HG03139 (cell line): ENCODE results near the gene ZC3HAV1.
"Not testable (repeated sequence)": the region's sequence is repeated elsewhere in the genome, so short reads cannot be mapped to it uniquely, and the experiment has no call there.

Source experiments
- ATAC-seq: cut with Tn5 transposase; IDR thresholded peaks from one replicate; pipeline ENCODE4 v1.9.1; 2021; ENCODE audit not compliant: unreplicated experiment

Gene ZC3HAV1

GRCh38 chr7:139088268-139088667 lies 21.3 kb downstream of the ZC3HAV1 start:
- no peak for ATAC-seq

- no peak for ATAC-seq
Observed at GRCh38 chr7:139087212-139087611, 22.3 kb downstream of the ZC3HAV1 start.

- ATAC-seq, result no peak
Observed at GRCh38 chr7:139086454-139086853, 23.1 kb downstream of the ZC3HAV1 start.

- no peak for ATAC-seq
Observed at GRCh38 chr7:139084709-139085108, 24.8 kb downstream of the ZC3HAV1 start.

- ATAC-seq, result no peak
Observed at GRCh38 chr7:139081584-139081983, 27.9 kb downstream of the ZC3HAV1 start.

GRCh38 chr7:139080905-139081304 lies 28.6 kb downstream of the ZC3HAV1 start:
- no peak for ATAC-seq

- no peak for ATAC-seq
Observed at GRCh38 chr7:139079861-139080260, 29.7 kb downstream of the ZC3HAV1 start.

- ATAC-seq, result no peak
Observed at GRCh38 chr7:139078911-139079310, 30.6 kb downstream of the ZC3HAV1 start.

- ATAC-seq, result no peak
Observed at GRCh38 chr7:139078399-139078798, 31.1 kb downstream of the ZC3HAV1 start.

- not testable (repeated sequence) for ATAC-seq
Observed at GRCh38 chr7:139077706-139078105, 31.8 kb downstream of the ZC3HAV1 start.

GRCh38 chr7:139075871-139076686 lies 33.4 kb downstream of the ZC3HAV1 start:
- no peak for ATAC-seq

GRCh38 chr7:139075031-139075652 lies 34.4 kb downstream of the ZC3HAV1 start:
- peak; percentile 72 for ATAC-seq

GRCh38 chr7:139072796-139073195 lies 36.7 kb downstream of the ZC3HAV1 start:
- ATAC-seq, result no peak

- ATAC-seq, result no peak
Observed at GRCh38 chr7:139071680-139072079, 37.8 kb downstream of the ZC3HAV1 start.

GRCh38 chr7:139068544-139069399 lies 40.7 kb downstream of the ZC3HAV1 start:
- no peak for ATAC-seq

GRCh38 chr7:139066315-139066714 lies 43.2 kb downstream of the ZC3HAV1 start:
- no peak for ATAC-seq

- no peak for ATAC-seq
Observed at GRCh38 chr7:139065323-139065722, 44.2 kb downstream of the ZC3HAV1 start.

GRCh38 chr7:139061416-139061815 lies 48.1 kb downstream of the ZC3HAV1 start:
- ATAC-seq, result no peak

GRCh38 chr7:139060695-139061237 lies 48.8 kb downstream of the ZC3HAV1 start:
- no peak for ATAC-seq

GRCh38 chr7:139059905-139060304 lies 49.6 kb downstream of the ZC3HAV1 start:
- ATAC-seq, result no peak

GRCh38 chr7:139058943-139059342 lies 50.6 kb downstream of the ZC3HAV1 start:
- ATAC-seq, result no peak
